H54 (cell line): ENCODE results near the gene TAF12.
"Not testable (repeated sequence)": the region's sequence is repeated elsewhere in the genome, so short reads cannot be mapped to it uniquely, and the experiment has no call there.

Experiments used
- DNase-seq: peaks from one replicate; pipeline ENCODE4 v3.0.0; 2011; ENCODE audit warnings: low spot score, mixed read lengths; ENCODE audit not compliant: insufficient read length
- FAIRE-seq: peaks from 3 replicates; lab custom pipeline; 2011; peaks lifted over from hg19 to GRCh38; lab: Jason Lieb, UNC
- POLR2A ChIP-seq: IDR thresholded peaks from 2 replicates; pipeline ENCODE4 v1.6.1; 2011; ENCODE audit warnings: low read depth, mild to moderate bottlenecking, low read length

The TAF12 gene

DNA sequence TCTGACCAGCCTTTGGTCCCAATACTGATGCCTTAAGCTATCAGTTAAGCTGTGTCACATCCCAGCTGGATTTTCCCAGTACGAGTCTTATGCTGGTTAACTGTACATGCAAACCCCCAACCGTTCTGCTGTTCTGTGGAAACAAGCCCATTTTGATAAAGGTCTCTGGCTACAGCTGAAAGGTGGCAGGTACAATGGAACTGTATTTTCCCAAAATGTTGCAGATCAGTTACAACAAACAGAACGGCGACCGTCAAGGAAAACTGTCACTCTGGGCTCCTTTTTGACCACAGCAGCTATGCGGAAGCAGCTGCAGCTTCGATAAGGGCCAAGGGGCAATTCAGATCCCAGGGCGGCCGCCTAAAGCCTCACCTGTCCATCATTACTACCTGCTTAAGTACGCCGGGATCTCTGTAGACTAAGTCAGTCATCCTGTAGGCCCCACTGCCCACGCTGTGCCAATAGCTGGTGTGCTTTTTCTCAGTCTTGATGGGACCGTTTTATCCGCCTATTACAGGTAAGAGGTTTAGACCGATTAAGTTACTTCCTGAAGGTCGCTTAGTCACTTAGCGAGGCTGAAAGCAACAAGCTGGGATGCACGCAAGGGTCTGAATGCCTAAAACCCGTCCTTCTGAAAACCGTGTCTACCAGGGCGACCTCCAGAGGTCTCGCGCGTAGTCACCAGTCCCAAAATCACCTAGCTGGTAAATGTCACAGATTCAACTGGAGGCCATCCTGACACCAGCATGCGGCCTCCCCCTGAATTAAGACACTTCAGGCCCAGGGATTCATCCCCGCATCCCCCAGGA lies 61.9 kb downstream of the TAF12 start:
- no peak for TF ChIP-seq POLR2A
- FAIRE-seq, result no peak
- no peak for DNase-seq

DNA sequence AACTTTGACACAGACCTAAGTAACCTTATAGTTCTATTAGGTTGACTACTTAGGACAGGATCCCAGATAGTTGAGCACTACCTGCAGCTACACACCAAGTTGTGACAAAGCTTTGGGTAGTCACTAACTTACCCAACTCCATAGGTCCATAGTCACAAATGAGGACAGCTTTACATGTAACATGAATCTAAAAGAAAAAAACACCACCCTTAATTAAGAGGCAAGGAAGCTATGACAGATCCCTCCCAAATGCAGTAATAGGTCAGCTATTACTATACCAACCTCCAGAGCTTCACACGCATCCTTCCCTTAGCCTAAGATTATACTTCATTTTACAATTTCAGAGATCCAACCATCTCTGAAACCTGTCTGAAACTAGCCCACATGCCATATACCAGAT lies 63.5 kb downstream of the TAF12 start:
- DNase-seq, result no peak
- FAIRE-seq, result no peak
- TF ChIP-seq POLR2A, result no peak

DNA sequence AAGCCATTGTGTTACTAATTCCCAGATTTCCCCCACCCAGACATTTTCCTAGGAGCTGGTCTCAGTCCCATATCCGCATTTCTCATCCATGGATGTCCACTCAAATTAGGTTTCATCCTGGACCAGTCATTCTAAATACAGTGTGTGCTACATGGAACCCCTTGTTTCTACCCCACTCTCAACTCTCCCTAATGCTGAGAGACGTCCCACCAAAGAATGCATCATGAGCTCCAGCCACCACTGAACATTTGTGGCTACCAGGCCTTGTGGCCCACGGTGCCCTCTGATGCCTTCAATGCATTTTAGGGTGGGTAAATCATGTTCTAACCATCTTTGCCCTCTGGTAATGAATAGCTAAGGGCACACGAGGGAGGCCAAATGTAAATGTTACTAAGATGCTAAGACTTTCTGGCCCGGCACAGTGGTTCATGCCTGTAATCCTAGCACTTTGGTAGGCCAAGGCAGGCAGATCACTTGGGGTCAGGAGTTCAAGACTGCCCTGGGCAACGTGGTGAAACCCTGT lies 64.1 kb downstream of the TAF12 start:
- no peak for FAIRE-seq

DNA sequence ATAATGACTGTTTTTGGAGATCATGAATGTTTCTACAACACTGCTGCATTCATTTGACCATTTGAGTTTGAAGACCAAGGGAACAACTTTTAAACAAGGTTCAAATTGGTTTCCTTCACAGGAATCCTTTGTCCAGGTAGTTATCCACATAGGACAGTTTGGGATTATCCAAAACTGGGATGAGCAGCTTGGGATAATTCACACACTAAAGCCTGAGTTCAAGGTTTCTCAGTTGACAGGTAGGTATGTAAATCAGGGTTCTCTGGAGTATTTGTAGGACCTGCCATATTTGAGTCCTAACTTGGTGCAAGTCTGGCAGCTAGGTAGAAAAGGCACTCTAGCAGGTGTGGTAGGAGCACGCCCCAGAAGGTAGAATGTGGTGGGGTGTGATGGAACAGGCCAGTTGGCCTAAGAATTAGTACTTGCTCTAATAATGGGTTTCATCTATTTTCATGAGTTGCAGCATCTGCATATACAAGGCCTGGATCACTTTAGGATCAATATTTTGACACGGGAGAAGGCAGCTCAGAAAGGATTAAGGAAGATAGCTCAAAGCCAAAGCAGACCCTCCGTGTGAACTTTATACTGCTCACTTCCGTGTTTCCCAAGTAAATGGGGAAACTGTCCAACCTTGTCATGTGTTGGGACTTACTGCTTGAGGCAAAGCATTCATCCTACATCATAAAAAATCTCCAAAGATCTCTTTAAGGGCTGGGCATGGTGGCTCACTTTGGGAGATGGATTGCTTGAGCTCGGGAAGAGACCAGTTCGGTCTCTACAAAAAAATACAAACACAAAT lies 64.9 kb downstream of the TAF12 start:
- no peak for FAIRE-seq
- TF ChIP-seq POLR2A, result no peak
- no peak for DNase-seq

More for the DNA sequence above, 64.1 kb downstream of the TAF12 start:
- TF ChIP-seq POLR2A, result no peak
- DNase-seq, result no peak

DNA sequence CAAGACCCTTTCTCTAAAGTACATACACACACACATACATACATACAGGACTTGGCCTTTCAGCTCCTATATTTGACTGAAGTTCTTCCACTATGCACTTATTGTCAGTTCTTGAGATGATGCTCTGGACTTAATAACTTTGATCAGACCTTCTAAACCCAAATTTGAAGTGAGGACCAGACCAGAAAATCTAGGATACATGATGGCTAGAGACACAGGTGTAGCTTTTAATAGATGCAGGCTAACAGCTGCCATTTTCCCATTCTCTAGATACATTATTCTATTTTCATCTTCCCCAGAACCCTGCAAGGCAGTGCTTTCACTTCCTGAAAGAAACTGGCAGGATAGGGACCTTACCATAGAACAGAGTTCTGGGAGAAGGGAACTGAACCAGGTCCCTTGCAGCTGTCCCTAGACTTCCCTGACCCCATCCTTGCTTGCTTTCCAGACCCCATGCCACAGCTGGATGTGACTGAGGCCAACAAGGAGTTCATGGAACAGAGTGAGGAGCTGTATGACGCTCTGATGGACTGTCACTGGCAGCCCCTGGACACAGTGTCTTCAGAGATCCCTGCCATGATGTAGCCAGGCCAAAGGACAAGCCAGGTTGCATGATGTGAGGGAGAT lies 65.7 kb downstream of the TAF12 start:
- TF ChIP-seq POLR2A, result no peak; the same call in 1 of the 2 replicates
- FAIRE-seq (no peak), DNase-seq (no peak)

DNA sequence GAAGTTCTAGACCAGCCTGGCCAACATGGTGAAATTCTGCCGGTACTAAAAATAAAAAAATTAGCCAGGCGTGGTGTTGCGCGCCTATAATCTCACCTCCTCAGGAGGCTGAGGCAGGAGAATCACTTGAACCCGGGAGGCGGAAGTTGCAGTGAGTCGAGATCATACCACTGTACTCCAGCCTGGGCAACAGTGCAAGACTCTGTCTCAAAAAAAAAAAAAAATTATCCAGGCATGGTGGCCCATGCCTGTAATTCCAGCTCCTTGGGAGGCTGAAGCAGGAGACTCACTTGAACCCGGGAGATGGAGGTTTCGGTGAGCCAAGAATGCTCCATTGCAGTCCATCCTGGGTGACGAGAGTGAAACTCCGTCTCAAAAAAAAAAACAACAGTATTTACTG lies 69.3 kb downstream of the TAF12 start:
- TF ChIP-seq POLR2A, result no peak
- FAIRE-seq (no peak), DNase-seq (no peak)

DNA sequence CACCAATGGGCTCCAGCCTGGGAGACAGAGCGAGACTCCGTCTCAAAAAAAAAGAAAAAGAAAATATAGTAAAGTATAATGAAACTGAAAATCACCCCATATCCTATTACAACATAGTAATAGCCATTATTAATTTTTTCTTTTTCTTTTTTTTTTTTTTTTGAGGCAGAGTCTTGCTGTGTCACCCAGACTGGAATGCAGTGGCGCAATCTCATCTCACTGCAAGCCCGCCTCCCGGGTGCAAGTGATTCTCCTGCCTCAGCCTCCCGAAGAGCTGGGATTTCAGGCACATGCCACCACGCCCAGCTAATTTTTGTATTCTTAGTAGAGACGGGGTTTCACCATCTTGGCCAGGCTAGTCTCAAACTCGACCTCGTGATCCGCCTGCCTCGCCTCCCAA lies 70.0 kb downstream of the TAF12 start:
- not testable (repeated sequence) for DNase-seq, FAIRE-seq

DNA sequence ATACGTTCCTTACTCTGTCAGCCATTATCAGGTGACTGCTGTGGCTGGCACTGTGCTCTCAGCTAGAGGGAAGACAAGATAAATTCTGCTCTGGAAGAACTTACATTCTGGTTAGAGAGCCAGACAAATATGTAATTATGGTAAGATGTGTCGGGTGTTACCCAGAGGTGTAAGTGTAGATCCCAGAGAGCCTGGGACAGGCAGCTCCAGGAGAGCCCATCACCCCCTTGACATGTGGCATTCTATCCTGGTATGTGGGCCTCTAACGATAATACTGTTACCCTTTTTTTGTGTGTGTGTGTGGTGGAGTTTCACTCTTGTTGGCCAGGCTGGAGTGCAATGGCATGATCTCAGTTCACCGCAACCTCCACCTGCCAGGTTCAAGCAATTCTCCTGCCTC lies 71.0 kb downstream of the TAF12 start:
- TF ChIP-seq POLR2A, result no peak
- FAIRE-seq, result no peak
- DNase-seq, result no peak

DNA sequence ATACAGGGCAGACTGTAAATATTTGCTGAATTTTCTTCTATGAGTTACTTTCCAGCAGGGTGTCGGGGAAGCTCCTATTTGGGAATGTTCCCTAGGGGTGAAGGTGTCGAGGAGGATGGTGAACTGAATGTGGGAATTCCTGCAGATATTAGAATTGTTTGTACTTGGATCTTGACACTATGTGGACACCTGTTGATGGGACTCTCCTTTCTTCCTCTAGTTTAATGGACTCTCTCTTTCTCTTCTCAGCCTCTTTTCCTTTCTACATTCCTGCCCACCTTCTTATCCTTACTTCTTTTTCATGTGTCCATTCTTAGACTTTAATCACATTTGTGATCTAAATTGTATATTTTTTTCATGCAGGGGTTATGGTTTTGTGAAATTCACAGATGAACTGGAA lies 75.9 kb downstream of the TAF12 start:
- FAIRE-seq (no peak), DNase-seq (no peak)
- TF ChIP-seq POLR2A, result no peak

DNA sequence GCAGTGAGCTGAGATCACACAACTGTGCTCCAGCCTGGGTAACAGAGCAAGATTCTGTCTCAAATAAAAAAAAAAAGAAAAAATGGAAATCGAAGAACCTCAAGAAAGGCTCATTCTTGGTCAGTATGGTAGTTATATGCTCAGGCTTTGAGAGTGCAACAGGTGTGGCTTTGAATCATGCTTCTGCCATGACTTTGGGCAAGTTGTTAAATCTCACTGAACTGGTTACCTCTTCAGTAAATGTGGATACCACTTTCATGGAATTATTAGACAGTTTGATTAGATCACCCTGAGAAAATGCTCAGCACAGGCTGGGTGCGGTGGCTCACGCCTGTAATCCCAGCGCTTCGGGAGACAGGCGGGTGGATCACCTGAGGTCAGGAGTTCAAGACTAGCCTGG lies 77.1 kb downstream of the TAF12 start:
- FAIRE-seq, result no peak
- DNase-seq, result no peak
- TF ChIP-seq POLR2A, result no peak

DNA sequence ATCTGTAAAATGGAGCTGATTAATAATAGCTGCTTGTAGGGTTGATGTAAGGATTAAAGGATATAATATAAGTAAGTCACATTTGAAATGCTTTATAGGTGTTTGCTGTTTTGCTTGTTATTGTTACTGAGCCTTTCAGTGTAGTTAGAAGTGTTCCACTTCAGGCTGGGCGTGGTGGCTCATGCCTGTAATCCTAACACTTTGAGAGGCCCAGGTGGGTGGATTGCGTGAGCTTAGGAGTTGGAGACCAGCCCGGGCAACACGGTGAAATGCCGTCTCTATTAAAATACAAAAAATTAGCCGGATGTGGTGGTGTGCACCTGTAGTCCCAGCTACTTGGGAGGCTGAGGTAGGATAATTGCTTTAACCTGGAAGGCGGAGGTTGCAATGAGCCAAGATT lies 77.8 kb downstream of the TAF12 start:
- DNase-seq, result no peak
- no peak for TF ChIP-seq POLR2A
- no peak for FAIRE-seq

DNA sequence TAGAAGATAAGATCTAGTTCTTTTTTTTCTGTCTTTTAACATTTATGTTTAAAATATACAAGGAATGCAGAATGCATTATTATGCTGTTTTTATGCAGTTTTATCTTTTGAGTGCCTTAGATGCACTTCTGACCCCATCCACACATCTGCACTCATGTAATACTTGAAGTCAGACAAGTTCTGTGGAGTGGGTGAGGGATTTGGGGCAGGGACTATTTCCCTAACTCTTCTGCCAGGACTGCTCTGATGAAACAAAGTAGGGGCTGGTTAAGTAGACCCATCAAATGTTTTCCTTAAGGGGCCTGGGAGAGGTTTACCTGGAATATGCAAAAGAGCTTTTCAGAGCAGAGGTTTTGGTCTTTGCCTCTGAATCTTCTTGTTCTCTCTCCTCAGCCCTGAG lies 78.6 kb downstream of the TAF12 start:
- no peak for DNase-seq
- no peak for FAIRE-seq
- TF ChIP-seq POLR2A, result no peak

DNA sequence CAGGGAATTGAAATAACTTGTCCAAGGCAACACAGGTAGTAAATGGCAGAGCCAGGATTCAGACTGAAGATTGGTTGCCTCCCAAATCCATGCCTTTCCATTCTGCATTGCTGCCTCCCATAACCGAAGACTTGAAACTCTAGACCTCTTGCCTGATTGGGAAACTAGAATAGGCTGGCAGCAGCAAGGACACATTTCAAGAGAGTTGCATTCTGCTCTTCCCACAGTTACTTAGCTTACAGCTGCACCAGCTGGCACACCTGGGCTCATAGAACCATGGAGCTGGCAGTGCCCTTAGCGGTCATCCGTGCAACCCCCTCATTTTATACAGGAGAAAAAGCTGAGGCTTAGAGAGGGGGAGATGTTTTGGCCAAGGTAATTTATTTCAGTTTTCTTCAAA lies 82.0 kb downstream of the TAF12 start:
- DNase-seq (no peak), FAIRE-seq (no peak)
- no peak for TF ChIP-seq POLR2A
